HepG2 (cell line): ENCODE measurements around the gene SLC16A5. TPM values are rescaled to one million over a fixed set of nuclear protein-coding genes. Genes with fewer than 3 reads are reported as not detected.

Experiments used
- HDAC2 ChIP-seq: sonication (generic); formaldehyde crosslinking; IDR thresholded peaks from 2 replicates; pipeline ENCODE4 v1.4.0; 2020; ENCODE audit warnings: missing genetic modification reagents
- HINFP ChIP-seq: sonication (generic); formaldehyde crosslinking; IDR thresholded peaks from 2 replicates; pipeline ENCODE4 v1.4.0; 2020; ENCODE audit warnings: low read depth, mild to moderate bottlenecking, missing genetic modification reagents
- MLLT10 ChIP-seq: sonication (generic); formaldehyde crosslinking; IDR thresholded peaks from 2 replicates; pipeline ENCODE4 v1.4.0; 2020; ENCODE audit warnings: missing genetic modification reagents
- POLR2A ChIP-seq, 2 experiments: IDR thresholded peaks; 2 replicates each; pipeline ENCODE4 v1.6.1; 2011; ENCODE audit warnings: low read depth in 2 of 2, low read length in 2 of 2, mild to moderate bottlenecking in 1 of 2, moderate library complexity in 1 of 2; ENCODE audit not compliant: insufficient read depth in 1 of 2
- TCF7L2 ChIP-seq: IDR thresholded peaks from 2 replicates; pipeline ENCODE4 v1.6.1; 2011; ENCODE audit warnings: mild to moderate bottlenecking, low read depth, low read length, moderate library complexity
- THAP9 ChIP-seq: sonication (generic); formaldehyde crosslinking; IDR thresholded peaks from 2 replicates; pipeline ENCODE4; 2020; ENCODE audit warnings: missing genetic modification reagents, mild to moderate bottlenecking, borderline replicate concordance
- XRCC5 ChIP-seq: fragments of 200-400 bp; formaldehyde crosslinking; optimal IDR thresholded peaks from 2 replicates; pipeline ENCODE3; 2017; ENCODE audit warnings: mild to moderate bottlenecking, low read length
- ZNF263 ChIP-seq: sonication (generic); formaldehyde crosslinking; IDR thresholded peaks from 2 replicates; pipeline ENCODE4 v1.4.0; 2020; ENCODE audit warnings: missing genetic modification reagents
- ZNF274 ChIP-seq: sonication (generic); formaldehyde crosslinking; IDR thresholded peaks from 2 replicates; pipeline ENCODE4 v1.5.1; 2020; ENCODE audit warnings: mild to moderate bottlenecking, missing genetic modification reagents
- ZNF775 ChIP-seq: sonication (generic); formaldehyde crosslinking; IDR thresholded peaks from 2 replicates; pipeline ENCODE4 v1.4.0; 2020; ENCODE audit warnings: missing genetic modification reagents, mild to moderate bottlenecking, moderate library complexity, borderline replicate concordance
- polyA plus RNA-seq, 8 experiments: library from polyadenylated mRNA; depleted of rRNA in 3 of 8; stranded (reverse) in 7 of 8; unstranded in 1 of 8; fragments of >200 nt; fragmentation: Illumina TruSeq in 4 of 8; extraction: Trizol in 4 of 8; gene quantifications; 2 replicates each; pipeline versions ENCODE4 v1.2.1 to v1.2.3, GENCODE V29; 2011 to 2016; ENCODE audit warnings: low read depth in 4 of 8, missing spikeins in 1 of 8, mixed read lengths in 1 of 8; ENCODE audit not compliant: insufficient read depth in 1 of 8
- total RNA-seq, 5 experiments: library from RNA; depleted of rRNA; stranded (reverse); fragments of >200 nt; fragmentation: Illumina TruSeq; extraction: Trizol; gene quantifications; 2 replicates each; pipeline ENCODE4 v1.2.3, GENCODE V29; 2016; ENCODE audit warnings: low read depth in 1 of 5
- TF ChIP-seq, protein P1 (sequence below): sonication (generic); formaldehyde crosslinking; IDR thresholded peaks from 2 replicates; pipeline ENCODE4 v1.4.0; 2020; ENCODE audit warnings: mild to moderate bottlenecking, missing genetic modification reagents
- TF ChIP-seq, protein P2 (sequence below): sonication (generic); formaldehyde crosslinking; IDR thresholded peaks from 2 replicates; pipeline ENCODE4 v1.4.0; 2020; ENCODE audit warnings: missing genetic modification reagents
- TF ChIP-seq, protein P3 (sequence below): sonication (generic); formaldehyde crosslinking; IDR thresholded peaks from 2 replicates; pipeline ENCODE4 v1.8.1; 2023; ENCODE audit warnings: mild to moderate bottlenecking, missing genetic modification reagents

Gene SLC16A5
- total and polyA plus RNA-seq, 2 of the 13 experiments (the other 11 are each of a cell fraction or from before 2014, with no cell fraction given) = 0.69 to 5.6 TPM

DNA sequence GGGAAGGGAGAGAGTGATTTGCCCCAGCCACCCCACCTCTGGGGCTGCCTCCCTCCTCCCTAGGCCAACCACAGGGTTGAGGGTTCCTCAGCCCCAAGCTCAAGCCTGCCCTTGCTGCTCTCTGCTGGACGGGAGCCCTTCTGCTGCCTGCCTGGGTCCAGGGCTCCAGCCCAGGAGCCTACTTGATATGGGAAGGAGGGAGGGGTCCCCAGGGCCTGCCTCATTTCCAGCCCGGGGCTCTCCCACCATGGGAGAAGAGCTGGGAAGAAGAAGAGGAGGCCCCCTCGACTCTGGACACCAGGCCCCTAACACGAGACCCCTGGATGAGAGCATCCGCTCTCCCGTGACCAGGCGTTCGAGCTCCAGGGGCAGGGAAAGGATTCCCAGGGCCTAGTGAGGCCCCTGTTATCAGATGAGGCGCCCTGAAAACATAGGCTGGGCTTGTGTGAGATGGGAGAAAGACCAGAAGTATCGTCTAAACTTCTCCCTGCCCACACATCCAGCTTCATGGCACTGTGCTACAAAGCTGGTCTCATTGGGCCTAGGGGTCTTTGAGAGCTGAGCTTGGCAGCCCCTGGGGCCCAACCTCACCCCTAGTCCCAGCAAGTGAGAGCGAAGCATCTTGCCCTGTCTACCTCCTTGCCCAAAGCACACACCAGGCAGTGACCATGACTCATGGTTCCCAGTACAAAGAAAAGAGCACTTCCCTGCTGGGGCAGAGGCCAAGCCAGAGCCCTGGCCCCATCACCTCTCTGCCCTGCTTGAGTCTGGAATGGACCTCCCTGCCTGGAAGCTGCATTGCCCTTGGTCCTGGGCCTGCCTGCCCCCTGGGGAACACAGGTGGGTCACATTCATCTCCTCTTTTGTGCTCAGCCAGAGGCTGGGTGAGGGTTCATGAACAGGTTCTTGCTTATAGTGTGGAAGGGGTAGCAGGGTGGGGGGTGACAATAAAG is 987 bp downstream of the SLC16A5 start (continued):
- TF ChIP-seq XRCC5 (peak; percentile 3), POLR2A (IDR thresholded peaks at IDR 0.05; ENCODE audit: insufficient read depth in 1 of 2, low read depth in 2 of 2, low read length in 2 of 2) (no peak), ZNF263 (CRISPR knock-in tag) (peak; percentile 58; the same call in 1 of the 2 replicates), THAP9 (0 out of 2 replicates have a peak, but pooled peaks have one; percentile 32), HINFP (CRISPR knock-in tag) (no peak), MLLT10 (CRISPR knock-in tag) (no peak), ZNF775 (CRISPR knock-in tag) (no peak), TCF7L2 (no peak), HDAC2 (CRISPR knock-in tag) (peak; percentile 29; the same call in 1 of the 2 replicates), ZNF274 (CRISPR knock-in tag) (0 out of 2 replicates have a peak, but pooled peaks have one; percentile 22)
- TF ChIP-seq, protein P1, sequence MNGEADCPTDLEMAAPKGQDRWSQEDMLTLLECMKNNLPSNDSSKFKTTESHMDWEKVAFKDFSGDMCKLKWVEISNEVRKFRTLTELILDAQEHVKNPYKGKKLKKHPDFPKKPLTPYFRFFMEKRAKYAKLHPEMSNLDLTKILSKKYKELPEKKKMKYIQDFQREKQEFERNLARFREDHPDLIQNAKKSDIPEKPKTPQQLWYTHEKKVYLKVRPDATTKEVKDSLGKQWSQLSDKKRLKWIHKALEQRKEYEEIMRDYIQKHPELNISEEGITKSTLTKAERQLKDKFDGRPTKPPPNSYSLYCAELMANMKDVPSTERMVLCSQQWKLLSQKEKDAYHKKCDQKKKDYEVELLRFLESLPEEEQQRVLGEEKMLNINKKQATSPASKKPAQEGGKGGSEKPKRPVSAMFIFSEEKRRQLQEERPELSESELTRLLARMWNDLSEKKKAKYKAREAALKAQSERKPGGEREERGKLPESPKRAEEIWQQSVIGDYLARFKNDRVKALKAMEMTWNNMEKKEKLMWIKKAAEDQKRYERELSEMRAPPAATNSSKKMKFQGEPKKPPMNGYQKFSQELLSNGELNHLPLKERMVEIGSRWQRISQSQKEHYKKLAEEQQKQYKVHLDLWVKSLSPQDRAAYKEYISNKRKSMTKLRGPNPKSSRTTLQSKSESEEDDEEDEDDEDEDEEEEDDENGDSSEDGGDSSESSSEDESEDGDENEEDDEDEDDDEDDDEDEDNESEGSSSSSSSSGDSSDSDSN = peak; percentile 72; the same call in 1 of the 2 replicates
- TF ChIP-seq, protein P2, sequence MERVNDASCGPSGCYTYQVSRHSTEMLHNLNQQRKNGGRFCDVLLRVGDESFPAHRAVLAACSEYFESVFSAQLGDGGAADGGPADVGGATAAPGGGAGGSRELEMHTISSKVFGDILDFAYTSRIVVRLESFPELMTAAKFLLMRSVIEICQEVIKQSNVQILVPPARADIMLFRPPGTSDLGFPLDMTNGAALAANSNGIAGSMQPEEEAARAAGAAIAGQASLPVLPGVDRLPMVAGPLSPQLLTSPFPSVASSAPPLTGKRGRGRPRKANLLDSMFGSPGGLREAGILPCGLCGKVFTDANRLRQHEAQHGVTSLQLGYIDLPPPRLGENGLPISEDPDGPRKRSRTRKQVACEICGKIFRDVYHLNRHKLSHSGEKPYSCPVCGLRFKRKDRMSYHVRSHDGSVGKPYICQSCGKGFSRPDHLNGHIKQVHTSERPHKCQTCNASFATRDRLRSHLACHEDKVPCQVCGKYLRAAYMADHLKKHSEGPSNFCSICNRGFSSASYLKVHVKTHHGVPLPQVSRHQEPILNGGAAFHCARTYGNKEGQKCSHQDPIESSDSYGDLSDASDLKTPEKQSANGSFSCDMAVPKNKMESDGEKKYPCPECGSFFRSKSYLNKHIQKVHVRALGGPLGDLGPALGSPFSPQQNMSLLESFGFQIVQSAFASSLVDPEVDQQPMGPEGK (CRISPR knock-in tag) = peak; percentile 35; the same call in 1 of the 2 replicates
- TF ChIP-seq, protein P3, sequence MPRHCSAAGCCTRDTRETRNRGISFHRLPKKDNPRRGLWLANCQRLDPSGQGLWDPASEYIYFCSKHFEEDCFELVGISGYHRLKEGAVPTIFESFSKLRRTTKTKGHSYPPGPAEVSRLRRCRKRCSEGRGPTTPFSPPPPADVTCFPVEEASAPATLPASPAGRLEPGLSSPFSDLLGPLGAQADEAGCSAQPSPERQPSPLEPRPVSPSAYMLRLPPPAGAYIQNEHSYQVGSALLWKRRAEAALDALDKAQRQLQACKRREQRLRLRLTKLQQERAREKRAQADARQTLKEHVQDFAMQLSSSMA (CRISPR knock-in tag) = no peak
